Muscle of back (tissue), 11 donors: Measurements from ENCODE around the gene IQSEC1. TPM values are rescaled to one million over a fixed set of nuclear protein-coding genes. Genes with fewer than 3 reads are reported as not detected.

Source experiments
- DNase-seq, 3 donors: peaks; one replicate each; pipeline versions ENCODE4 v3.0.0 to v3.0.0-alpha.2; 2013
- polyA plus RNA-seq, 10 donors: library from polyadenylated mRNA; unstranded; fragments of 120-200 nt; gene quantifications; one replicate each; pipeline ENCODE4 v1.2.1, GENCODE V29; 2013; ENCODE audit not compliant: insufficient read length in 10 of 10

The IQSEC1 gene
- polyA plus RNA-seq, 10 donors: 35.2 to 45.2 (median 40.9) TPM

GRCh38 chr3:13016721-13017255, 56.4 kb downstream of the IQSEC1 start:
- no peak for DNase-seq

- DNase-seq: peak in 2 of 3 donors; percentile 51 to 76
Observed at GRCh38 chr3:13016083-13016720, 57.0 kb downstream of the IQSEC1 start.

GRCh38 chr3:13015286-13016082, 57.7 kb downstream of the IQSEC1 start:
- no peak for DNase-seq

- DNase-seq: peak in 1 of 3 donors; percentile 22
Observed at GRCh38 chr3:13014755-13015285, 58.4 kb downstream of the IQSEC1 start.

- DNase-seq: no peak
Observed at GRCh38 chr3:13013994-13014754, 59.1 kb downstream of the IQSEC1 start.

- no peak for DNase-seq
Observed at GRCh38 chr3:13013566-13013965, 59.7 kb downstream of the IQSEC1 start.

GRCh38 chr3:13013151-13013561, 60.1 kb downstream of the IQSEC1 start:
- no peak for DNase-seq

- DNase-seq: peak in 2 of 3 donors; percentile 54 to 69
Observed at GRCh38 chr3:13012221-13012691, 61.0 kb downstream of the IQSEC1 start.

GRCh38 chr3:13011573-13012220, 61.5 kb downstream of the IQSEC1 start:
- peak in 1 of 3 donors; percentile 33 for DNase-seq

GRCh38 chr3:13010780-13011572, 62.3 kb downstream of the IQSEC1 start:
- no peak for DNase-seq

GRCh38 chr3:13009946-13010315, 63.3 kb downstream of the IQSEC1 start:
- DNase-seq: no peak

GRCh38 chr3:13009132-13009945, 63.9 kb downstream of the IQSEC1 start:
- DNase-seq: peak in 2 of 3 donors; percentile 49 to 53

GRCh38 chr3:13008155-13008995, 64.9 kb downstream of the IQSEC1 start:
- DNase-seq: peak in 1 of 3 donors; percentile 59

- no peak for DNase-seq
Observed at GRCh38 chr3:13007251-13007941, 65.8 kb downstream of the IQSEC1 start.

GRCh38 chr3:13006216-13006990, 66.8 kb downstream of the IQSEC1 start:
- DNase-seq: no peak

GRCh38 chr3:13005301-13005700, 67.9 kb downstream of the IQSEC1 start:
- DNase-seq: no peak

- no peak for DNase-seq
Observed at GRCh38 chr3:13004376-13004775, 68.9 kb downstream of the IQSEC1 start.
